ENCODE data around the gene OR10P1.

Gene OR10P1

DNA sequence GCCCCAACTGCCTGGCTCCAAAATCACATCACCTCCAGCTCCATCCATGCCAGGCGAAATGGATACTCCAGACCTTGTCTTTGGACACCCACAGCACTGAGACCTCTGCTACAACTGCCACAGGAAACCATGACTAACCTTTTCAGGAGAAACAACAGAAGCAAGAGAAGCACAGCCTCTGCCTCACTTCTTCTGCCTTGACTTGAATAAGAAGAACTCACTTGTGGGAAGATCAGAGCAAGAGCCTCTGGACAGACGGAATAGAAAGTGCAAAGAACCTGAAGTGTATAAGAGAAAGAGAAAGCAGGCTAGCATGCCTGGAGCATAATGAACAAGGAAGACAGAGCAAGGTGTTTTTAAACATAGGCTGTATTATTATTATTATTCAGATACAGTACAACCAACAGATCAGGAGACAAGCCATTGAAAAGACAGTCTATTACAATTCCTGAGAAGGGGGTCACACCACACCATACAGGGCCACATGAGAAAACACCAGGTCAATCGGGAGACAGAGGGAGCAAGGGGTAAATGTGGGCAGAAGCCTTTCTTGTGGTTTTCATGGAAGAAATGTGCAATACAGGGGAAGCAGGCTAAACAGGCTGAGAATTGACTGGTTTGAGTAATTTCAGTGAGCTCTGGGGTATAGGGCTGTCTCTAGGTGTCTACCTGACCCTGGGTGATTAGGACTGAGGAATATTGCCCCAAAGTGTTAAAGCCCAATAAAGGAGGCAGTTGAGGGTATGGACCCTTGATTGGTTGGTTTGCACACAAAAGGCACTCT, 7.4 kb upstream of the OR10P1 start:
- no peak for TF ChIP-seq Cebpa-rat (IDR thresholded peaks at IDR 0.05)
- H4K20me1 ChIP-seq, result no peaks in the 10 kb centered on the region
- H3K4me1 ChIP-seq, result peaks cover 0 to 58% (median 7%) of the 10 kb centered on the region in 10 experiments; a peak in 9 of 20 replicates
- H3K27me3 ChIP-seq, result no peaks in the 10 kb centered on the region
- no peak overlapping the region for H3K4me3 ChIP-seq
- peak overlapping the region in 5 of 11 experiments; percentile 9 to 52 (median 40); a peak in 6 of 22 replicates for H3K4me2 ChIP-seq
- H3K27ac ChIP-seq, result 0 out of 22 replicates have a peak overlapping the region, but pooled peaks of 1 of the 11 experiments have one; percentile 5
- no peak overlapping the region for H3K9ac ChIP-seq
- H3K9me3 ChIP-seq (replicated peaks in 1 of 11), result 0 out of 22 replicates have a peak, but pooled peaks cover 0 to 12% (median 0%) of the 10 kb centered on the region in 11 experiments
- H3K36me3 ChIP-seq, result no peaks in the 10 kb centered on the region

DNA sequence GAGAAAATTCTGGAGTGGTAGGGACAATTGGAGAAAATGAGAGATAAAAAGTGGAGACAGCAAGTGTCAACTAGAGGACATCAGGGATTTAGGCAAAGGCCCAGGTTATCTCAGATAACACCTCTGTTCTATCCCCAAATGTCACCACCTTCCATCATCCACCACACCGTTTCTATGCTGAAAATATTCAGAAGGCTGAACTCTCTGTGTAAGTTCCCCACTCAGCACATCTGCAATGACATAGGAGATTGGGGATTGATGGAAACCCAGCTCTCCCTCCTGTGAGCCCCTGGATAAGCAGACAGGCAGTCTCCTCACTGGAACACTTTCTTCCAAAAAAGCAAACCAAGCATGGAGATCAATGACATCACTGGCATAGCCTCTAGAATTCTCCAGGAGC, 5.6 kb upstream of the OR10P1 start:
- Histone ChIP-seq H3K4me3 (no peak overlapping the region), H3K9ac (no peak overlapping the region), H3K4me1 (peaks cover 0 to 57% (median 7%) of the 10 kb centered on the region in 10 experiments; a peak in 9 of 20 replicates), H3K36me3 (no peaks in the 10 kb centered on the region), H3K27me3 (no peaks in the 10 kb centered on the region), H4K20me1 (no peaks in the 10 kb centered on the region), H3K27ac (no peak overlapping the region), H3K9me3 (replicated peaks in 1 of 11) (0 out of 22 replicates have a peak, but pooled peaks cover 0 to 12% (median 0%) of the 10 kb centered on the region in 11 experiments), H3K4me2 (peak overlapping the region in 2 of 11 experiments; percentile 50 to 71; a peak in 1 of 22 replicates)
- no peak for TF ChIP-seq Cebpa-rat (IDR thresholded peaks at IDR 0.05)

DNA sequence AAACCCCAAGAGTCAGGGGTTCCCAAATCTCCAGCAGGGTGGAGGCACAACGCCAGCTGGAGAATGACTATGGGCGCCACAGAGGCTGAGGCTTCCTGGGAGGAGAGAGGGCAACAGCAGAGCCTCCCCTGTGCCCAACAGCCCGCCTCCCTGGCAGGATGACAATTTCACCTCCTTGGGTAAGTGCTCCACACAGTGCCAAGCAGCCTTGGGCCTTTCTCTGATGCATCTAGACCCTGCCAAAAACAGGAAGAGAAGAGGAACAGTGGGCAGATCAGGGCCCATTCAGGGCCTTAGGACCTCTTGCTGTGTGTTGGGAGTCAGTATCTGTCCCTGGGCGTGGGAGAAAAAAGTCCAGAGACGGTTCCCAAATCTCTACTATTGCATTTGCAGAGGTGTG, 5.0 kb upstream of the OR10P1 start:
- H4K20me1 ChIP-seq, result no peaks in the 10 kb centered on the region
- TF ChIP-seq Cebpa-rat (IDR thresholded peaks at IDR 0.05), result no peak
- peaks cover 0 to 54% (median 7%) of the 10 kb centered on the region in 10 experiments; a peak in 9 of 20 replicates for H3K4me1 ChIP-seq
- no peaks in the 10 kb centered on the region for H3K36me3 ChIP-seq
- peak overlapping the region in 2 of 11 experiments; percentile 50 to 71; a peak in 4 of 22 replicates for H3K4me2 ChIP-seq
- no peak overlapping the region for H3K27ac ChIP-seq
- H3K27me3 ChIP-seq, result no peaks in the 10 kb centered on the region
- no peak overlapping the region for H3K9ac ChIP-seq
- peaks cover 0 to 9% (median 0%) of the 10 kb centered on the region in 11 experiments; a peak in 1 of 22 replicates for H3K9me3 ChIP-seq (replicated peaks in 1 of 11)
- H3K4me3 ChIP-seq, result no peak overlapping the region

DNA sequence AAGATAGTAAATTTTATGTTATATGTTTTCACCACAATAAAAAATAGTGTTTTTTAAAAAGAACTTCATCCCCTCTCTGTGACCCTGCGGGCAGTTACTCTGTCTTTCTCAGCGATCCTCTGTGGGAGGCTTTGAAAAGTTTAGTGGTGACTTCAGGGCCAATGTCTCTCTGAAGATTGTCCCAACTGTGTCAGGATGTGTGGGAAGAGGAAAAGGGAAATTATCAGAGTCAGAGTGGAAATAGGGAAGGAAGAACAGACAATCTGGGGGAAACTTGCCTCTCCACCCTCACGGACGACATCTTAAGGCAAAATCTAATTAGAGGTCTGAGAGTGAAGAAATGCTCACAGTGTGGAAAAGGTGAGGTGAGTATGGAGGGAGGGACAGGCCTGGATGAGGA, 3.5 kb upstream of the OR10P1 start:
- Histone ChIP-seq H3K9me3 (replicated peaks in 1 of 11) (no peaks in the 10 kb centered on the region; a peak in 1 of 22 replicates), H3K4me3 (no peak overlapping the region), H3K27ac (peak overlapping the region in 2 of 11 experiments; percentile 17 to 45; a peak in 4 of 22 replicates), H4K20me1 (no peaks in the 10 kb centered on the region), H3K9ac (no peak overlapping the region), H3K4me1 (peaks cover 0 to 57% (median 7%) of the 10 kb centered on the region in 10 experiments; a peak in 9 of 20 replicates), H3K27me3 (no peaks in the 10 kb centered on the region), H3K36me3 (no peaks in the 10 kb centered on the region), H3K4me2 (peak overlapping the region in 5 of 11 experiments; percentile 13 to 71 (median 44); a peak in 6 of 22 replicates)
- TF ChIP-seq Cebpa-rat (IDR thresholded peaks at IDR 0.05), result no peak

DNA sequence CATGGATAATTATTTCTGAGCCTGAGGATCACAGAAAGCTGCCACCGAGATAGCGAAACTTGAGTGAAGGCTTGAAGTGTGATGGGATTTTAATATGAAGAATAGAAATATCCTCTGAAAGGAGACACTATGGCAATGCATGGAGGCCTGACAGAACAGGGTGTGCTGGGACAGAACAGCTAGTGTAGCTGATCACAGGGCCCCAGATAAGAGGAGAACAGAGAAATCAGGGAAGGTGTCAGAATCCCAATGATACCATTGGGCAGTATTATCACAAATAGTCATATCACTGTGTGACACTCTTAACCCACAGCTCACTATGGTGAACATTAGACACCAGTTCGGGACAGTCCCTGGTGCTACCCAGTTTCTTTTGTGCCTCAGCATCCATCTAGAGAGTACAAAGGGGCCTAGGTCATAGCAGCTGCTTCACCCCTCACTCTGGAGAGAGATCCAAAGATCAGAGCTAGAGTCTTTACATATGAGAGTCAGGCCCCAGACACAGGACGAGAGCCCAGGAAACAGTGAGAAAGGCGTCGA, 506 bp upstream of the OR10P1 start:
- TF ChIP-seq Cebpa-rat (IDR thresholded peaks at IDR 0.05), result no peak
- no peak overlapping the region for H3K27ac ChIP-seq
- H4K20me1 ChIP-seq, result no peaks in the 10 kb centered on the region
- no peaks in the 10 kb centered on the region for H3K27me3 ChIP-seq
- no peak overlapping the region for H3K4me2 ChIP-seq
- no peak overlapping the region for H3K9ac ChIP-seq
- H3K36me3 ChIP-seq, result no peaks in the 10 kb centered on the region
- no peaks in the 10 kb centered on the region; a peak in 1 of 22 replicates for H3K9me3 ChIP-seq (replicated peaks in 1 of 11)
- H3K4me1 ChIP-seq, result peaks cover 0 to 57% (median 5%) of the 10 kb centered on the region in 10 experiments; a peak in 12 of 20 replicates
- H3K4me3 ChIP-seq, result no peak overlapping the region

DNA sequence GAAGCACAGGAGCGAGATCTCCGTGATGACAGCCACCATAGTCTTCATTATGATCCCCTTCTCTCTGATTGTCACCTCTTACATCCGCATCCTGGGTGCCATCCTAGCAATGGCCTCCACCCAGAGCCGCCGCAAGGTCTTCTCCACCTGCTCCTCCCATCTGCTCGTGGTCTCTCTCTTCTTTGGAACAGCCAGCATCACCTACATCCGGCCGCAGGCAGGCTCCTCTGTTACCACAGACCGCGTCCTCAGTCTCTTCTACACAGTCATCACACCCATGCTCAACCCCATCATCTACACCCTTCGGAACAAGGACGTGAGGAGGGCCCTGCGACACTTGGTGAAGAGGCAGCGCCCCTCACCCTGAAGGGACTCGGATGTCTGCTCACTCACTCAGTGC, 775 bp downstream of the OR10P1 start:
- TF ChIP-seq Cebpa-rat (IDR thresholded peaks at IDR 0.05), result no peak
- Histone ChIP-seq H3K27ac (no peak overlapping the region), H3K27me3 (no peaks in the 10 kb centered on the region), H3K4me2 (no peak overlapping the region), H3K9ac (no peak overlapping the region), H3K4me1 (peaks cover 3 to 57% (median 18%) of the 10 kb centered on the region in 10 experiments), H3K9me3 (replicated peaks in 1 of 11) (no peaks in the 10 kb centered on the region; a peak in 1 of 22 replicates), H4K20me1 (no peaks in the 10 kb centered on the region), H3K36me3 (no peaks in the 10 kb centered on the region), H3K4me3 (no peak overlapping the region)

DNA sequence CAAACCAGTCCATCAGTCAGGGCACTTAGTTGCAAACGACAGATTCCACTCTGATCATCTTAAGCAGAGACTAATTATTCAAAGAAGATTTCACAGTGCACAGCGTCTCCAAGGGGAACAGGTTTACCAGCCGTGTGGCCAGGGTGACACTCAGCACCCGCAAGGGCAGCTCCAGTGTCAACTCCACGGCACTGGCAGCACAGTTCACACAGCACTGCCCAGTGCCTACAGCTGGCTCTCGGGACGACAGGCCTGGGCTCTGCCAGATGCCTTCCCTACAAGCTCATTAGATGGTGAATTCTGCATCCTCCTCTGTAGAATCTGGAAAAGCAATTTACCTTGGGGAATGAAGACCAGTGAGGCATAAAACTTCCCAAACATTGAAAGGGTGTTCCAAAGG, 4.9 kb downstream of the OR10P1 start:
- Histone ChIP-seq H3K36me3 (0 out of 22 replicates have a peak, but pooled peaks cover 0 to 4% (median 0%) of the 10 kb centered on the region in 11 experiments), H3K27ac (peak overlapping the region in 9 of 11 experiments; percentile 14 to 95 (median 77); a peak in 16 of 22 replicates), H3K4me1 (peaks cover 7 to 78% (median 27%) of the 10 kb centered on the region in 10 experiments), H3K9me3 (replicated peaks in 1 of 11) (peaks cover 9 to 32% (median 16%) of the 10 kb centered on the region in 11 experiments), H3K9ac (peak overlapping the region in 6 of 11 experiments; percentile 15 to 76 (median 72); a peak in 11 of 22 replicates), H3K4me3 (no peak overlapping the region), H3K4me2 (peak overlapping the region in 10 of 11 experiments; percentile 17 to 88 (median 69); a peak in 15 of 22 replicates), H4K20me1 (no peaks in the 10 kb centered on the region), H3K27me3 (no peaks in the 10 kb centered on the region)
- TF ChIP-seq Cebpa-rat (IDR thresholded peaks at IDR 0.05), result no peak

DNA sequence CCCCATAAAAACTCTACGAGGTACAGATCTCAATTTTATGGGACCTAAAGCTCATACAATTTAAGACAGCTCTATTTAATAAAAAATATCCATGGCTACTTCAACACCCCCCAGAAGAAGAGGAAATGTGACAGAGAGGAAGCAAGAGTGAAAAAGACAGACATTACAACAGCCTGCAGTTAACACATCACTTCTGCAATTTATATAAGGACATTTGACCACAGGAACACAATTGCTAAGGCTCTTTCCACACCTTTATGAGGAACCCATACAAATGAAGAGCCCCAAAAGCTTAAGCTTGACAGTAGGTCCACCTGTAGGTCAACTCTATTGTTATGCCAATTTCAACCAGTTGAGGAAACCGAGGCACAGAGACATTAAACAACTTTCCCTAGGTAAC, 5.6 kb downstream of the OR10P1 start:
- H4K20me1 ChIP-seq, result no peaks in the 10 kb centered on the region
- TF ChIP-seq Cebpa-rat (IDR thresholded peaks at IDR 0.05), result peak in 7 of 11 experiments; percentile 41 to 88 (median 56); a peak in 9 of 22 replicates
- H3K27me3 ChIP-seq, result no peaks in the 10 kb centered on the region
- peaks cover 7 to 85% (median 27%) of the 10 kb centered on the region in 10 experiments for H3K4me1 ChIP-seq
- H3K4me3 ChIP-seq, result peak overlapping the region in 1 of 10 experiments; percentile 16; a peak in 2 of 20 replicates
- 0 out of 22 replicates have a peak, but pooled peaks cover 0 to 4% (median 0%) of the 10 kb centered on the region in 11 experiments for H3K36me3 ChIP-seq
- H3K9me3 ChIP-seq (replicated peaks in 1 of 11), result peaks cover 16 to 39% (median 23%) of the 10 kb centered on the region in 11 experiments
- H3K9ac ChIP-seq, result peak overlapping the region in 7 of 11 experiments; percentile 18 to 76 (median 71); a peak in 13 of 22 replicates
- peak overlapping the region; percentile 17 to 88 (median 61); a peak in 20 of 22 replicates for H3K4me2 ChIP-seq
- H3K27ac ChIP-seq, result peak overlapping the region in 9 of 11 experiments; percentile 14 to 95 (median 83); a peak in 18 of 22 replicates

Data from BLaER1 treated with 17β-estradiol and CSF1 and Interleukin-3, amounts not matched to agents 10 nM and 100 nM (cell line).